ENCODE data around the gene SLC22A13.

DNA sequence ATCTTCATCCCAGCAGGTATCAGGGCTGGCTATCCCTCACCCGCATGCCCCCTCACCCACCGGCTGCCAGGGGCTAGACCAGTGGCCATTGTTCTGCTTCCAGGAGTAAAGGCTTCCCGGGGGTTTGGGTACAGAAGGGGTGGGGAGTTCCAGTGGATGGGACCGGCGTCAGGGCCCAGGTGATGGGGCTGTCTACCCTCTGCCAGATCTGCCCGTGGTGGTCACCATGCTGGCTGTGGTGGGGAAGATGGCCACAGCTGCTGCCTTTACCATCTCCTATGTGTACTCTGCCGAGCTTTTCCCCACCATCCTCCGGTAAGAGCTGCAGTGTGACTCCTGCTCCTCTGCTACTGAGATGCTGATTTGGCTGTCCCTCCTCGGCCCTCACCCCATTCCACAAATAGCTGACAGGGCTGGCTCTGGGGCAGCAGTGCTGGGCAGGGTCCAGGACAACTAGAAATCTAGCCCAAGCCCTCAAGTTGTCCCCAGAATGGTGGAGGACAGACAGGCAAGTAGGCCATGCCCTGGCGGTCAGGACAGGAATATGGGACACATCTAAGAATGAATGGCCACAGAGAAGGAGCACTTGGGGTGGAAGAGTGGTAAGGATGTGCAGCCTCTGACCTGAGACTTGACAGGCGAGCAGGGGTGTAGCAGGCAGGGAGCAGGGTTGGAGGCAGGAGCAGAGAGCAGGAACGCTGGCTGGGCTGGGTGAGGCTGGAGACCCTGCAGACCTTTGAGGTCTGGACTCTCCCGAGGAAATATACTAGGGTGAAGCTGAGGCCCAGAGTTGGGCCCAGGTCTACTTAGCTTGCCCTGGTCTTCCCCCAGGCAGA, 10.7 kb downstream of the SLC22A13 start:
- TF ChIP-seq POLR2AphosphoS5 (IDR thresholded peaks at IDR 0.05; ENCODE audit: insufficient read depth, low read depth, low read length) = no peak
- TF ChIP-seq, protein P1, sequence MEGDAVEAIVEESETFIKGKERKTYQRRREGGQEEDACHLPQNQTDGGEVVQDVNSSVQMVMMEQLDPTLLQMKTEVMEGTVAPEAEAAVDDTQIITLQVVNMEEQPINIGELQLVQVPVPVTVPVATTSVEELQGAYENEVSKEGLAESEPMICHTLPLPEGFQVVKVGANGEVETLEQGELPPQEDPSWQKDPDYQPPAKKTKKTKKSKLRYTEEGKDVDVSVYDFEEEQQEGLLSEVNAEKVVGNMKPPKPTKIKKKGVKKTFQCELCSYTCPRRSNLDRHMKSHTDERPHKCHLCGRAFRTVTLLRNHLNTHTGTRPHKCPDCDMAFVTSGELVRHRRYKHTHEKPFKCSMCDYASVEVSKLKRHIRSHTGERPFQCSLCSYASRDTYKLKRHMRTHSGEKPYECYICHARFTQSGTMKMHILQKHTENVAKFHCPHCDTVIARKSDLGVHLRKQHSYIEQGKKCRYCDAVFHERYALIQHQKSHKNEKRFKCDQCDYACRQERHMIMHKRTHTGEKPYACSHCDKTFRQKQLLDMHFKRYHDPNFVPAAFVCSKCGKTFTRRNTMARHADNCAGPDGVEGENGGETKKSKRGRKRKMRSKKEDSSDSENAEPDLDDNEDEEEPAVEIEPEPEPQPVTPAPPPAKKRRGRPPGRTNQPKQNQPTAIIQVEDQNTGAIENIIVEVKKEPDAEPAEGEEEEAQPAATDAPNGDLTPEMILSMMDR (IDR thresholded peaks at IDR 0.05; ENCODE audit: extremely low read depth in 1 of 2, insufficient read depth in 1 of 2, low read depth in 1 of 2, low read length in 2 of 2) = no peak

Data from endothelial cell of umbilical vein (primary cell).